Mammary epithelial cell (primary cell): Measurements from ENCODE around the gene C1orf50.

Experiments
- CTCF ChIP-seq, 2 donors: IDR thresholded peaks in 1 of 2; conservative IDR thresholded peaks in 1 of 2; 2 replicates each; pipeline ENCODE4 v1.5.1; 2011 to 2012; ENCODE audit warnings: inconsistent platforms in 2 of 2, low read length in 2 of 2, mild to moderate bottlenecking in 2 of 2, control low read depth in 1 of 2, low read depth in 1 of 2; ENCODE audit not compliant: insufficient read depth in 1 of 2; ENCODE audit errors: extremely low read depth in 1 of 2
- EZH2 ChIP-seq: IDR thresholded peaks from 2 replicates; pipeline ENCODE4 v1.6.1; 2012; ENCODE audit warnings: low read length, inconsistent platforms, borderline replicate concordance

DNA sequence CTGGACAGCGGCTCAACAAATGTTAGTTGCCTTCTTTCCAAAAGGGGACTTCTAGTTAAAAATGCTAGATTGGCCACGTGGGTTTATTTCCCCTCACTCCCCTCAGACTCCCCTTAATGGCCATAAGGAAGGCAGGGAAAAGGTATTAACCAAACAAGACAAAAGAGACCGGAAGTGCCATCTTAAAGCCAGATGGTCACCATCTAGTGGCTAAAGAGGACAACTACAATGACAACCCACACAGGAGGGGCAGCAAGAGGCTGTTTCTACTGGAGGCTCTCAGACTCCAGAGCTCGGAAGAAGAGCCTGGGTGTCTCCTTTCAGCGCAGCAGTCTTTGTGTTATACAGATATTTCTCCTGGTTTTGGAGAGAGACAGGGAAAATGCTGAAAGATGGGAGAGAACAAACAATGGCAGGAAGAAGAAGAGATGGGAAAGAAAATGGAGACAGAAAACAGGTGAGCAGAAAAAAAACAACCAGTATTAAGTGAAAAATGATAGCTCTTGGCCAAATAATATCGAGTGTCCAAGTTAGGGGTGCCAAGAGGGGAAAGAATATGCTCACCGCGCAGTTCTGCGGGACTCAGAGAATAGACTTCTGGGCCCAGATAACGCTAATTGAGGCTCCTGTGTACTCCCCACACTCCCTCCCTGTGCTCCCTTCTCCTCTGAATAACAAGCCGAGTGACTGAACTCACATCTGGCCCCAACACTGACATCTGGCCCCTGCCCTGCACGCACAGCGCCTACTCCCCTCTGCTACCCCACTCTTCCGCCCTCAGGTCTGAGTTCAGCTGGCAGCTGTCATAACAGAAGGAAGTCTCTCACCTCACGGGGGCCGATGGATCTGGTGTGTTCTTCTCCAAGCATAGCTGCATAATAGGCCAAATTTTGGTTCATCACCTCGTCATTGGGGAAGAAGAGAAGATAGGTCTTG lies 9.8 kb upstream of the C1orf50 start:
- TF ChIP-seq CTCF (conservative IDR thresholded peaks at IDR 0.05 in 1 of 2, IDR thresholded peaks at IDR 0.05 in 1 of 2; ENCODE audit: extremely low read depth in 1 of 2, insufficient read depth in 1 of 2, low read depth in 1 of 2, low read length in 2 of 2), result peak; percentile 70 to 80
- no peak for TF ChIP-seq EZH2
